Panc1 (cell line): ENCODE measurements around the gene DOCK1.

Source experiments
- CTCF ChIP-seq: fragments of 450-650 bp; IDR thresholded peaks from 2 replicates; pipeline ENCODE4 v1.5.1; 2017; ENCODE audit warnings: mild to moderate bottlenecking
- POLR2AphosphoS5 ChIP-seq: IDR thresholded peaks from 2 replicates; pipeline ENCODE4 v1.6.1; 2012; ENCODE audit warnings: mild to moderate bottlenecking, low read depth, low read length, moderate library complexity
- REST ChIP-seq, 2 experiments: IDR thresholded peaks; 2 replicates each; pipeline ENCODE4 v1.6.1; 2011 to 2012; ENCODE audit warnings: low read depth in 2 of 2, control low read depth in 1 of 2, low read length in 1 of 2, mild to moderate bottlenecking in 1 of 2, moderate library complexity in 1 of 2; ENCODE audit not compliant: insufficient read depth in 1 of 2
- SIN3A ChIP-seq: IDR thresholded peaks from 2 replicates; pipeline ENCODE4 v1.6.1; 2012; ENCODE audit warnings: low read depth, mild to moderate bottlenecking, low read length, moderate library complexity, borderline replicate concordance; ENCODE audit not compliant: insufficient read depth
- TCF7L2 ChIP-seq: IDR thresholded peaks from 2 replicates; pipeline ENCODE4 v1.6.1; 2011; ENCODE audit warnings: mild to moderate bottlenecking, low read depth, low read length, inconsistent platforms

- TF ChIP-seq CTCF (no peak), POLR2AphosphoS5 (no peak), REST (IDR thresholded peaks at IDR 0.05; ENCODE audit: insufficient read depth in 1 of 2, low read depth in 2 of 2, low read length in 1 of 2) (no peak), SIN3A (no peak), TCF7L2 (no peak)
Observed at GRCh38 chr10:127024685-127025435, 119.6 kb downstream of the DOCK1 start.
